NCI-H146 (cell line): Measurements from ENCODE around the gene TNP1.

Experiments used
- DNase-seq: peaks from one replicate; lab custom pipeline; 2025; lab: John Stamatoyannopoulos, UW

TNP1 gene

GRCh38 chr2:216859944-216860343 lies at the start of gene TNP1:
Gene TNP1, minus strand, starts transcription at chr2:216860064. Its CDS starts 30 bp downstream, at chr2:216860034.
- no peak for DNase-seq

GRCh38 chr2:216908300-216908699 lies 48.4 kb upstream of the TNP1 start:
- peak; percentile 72 for DNase-seq

- DNase-seq, result no peak
Observed at GRCh38 chr2:216905649-216906329, 45.9 kb upstream of the TNP1 start.

- DNase-seq, result no peak
Observed at GRCh38 chr2:216904974-216905373, 45.1 kb upstream of the TNP1 start.

GRCh38 chr2:216904554-216904953 lies 44.7 kb upstream of the TNP1 start:
- no peak for DNase-seq

- no peak for DNase-seq
Observed at GRCh38 chr2:216903470-216903869, 43.6 kb upstream of the TNP1 start.

- no peak for DNase-seq
Observed at GRCh38 chr2:216901273-216901672, 41.4 kb upstream of the TNP1 start.

- DNase-seq, result no peak
Observed at GRCh38 chr2:216900406-216900805, 40.5 kb upstream of the TNP1 start.

GRCh38 chr2:216897561-216898203 lies 37.8 kb upstream of the TNP1 start:
- DNase-seq, result no peak

- no peak for DNase-seq
Observed at GRCh38 chr2:216890138-216890537, 30.3 kb upstream of the TNP1 start.

- no peak for DNase-seq
Observed at GRCh38 chr2:216888887-216889622, 29.2 kb upstream of the TNP1 start.

- DNase-seq, result no peak
Observed at GRCh38 chr2:216888081-216888480, 28.2 kb upstream of the TNP1 start.

- no peak for DNase-seq
Observed at GRCh38 chr2:216887138-216887537, 27.3 kb upstream of the TNP1 start.

GRCh38 chr2:216885117-216885553 lies 25.3 kb upstream of the TNP1 start:
- DNase-seq, result no peak

- DNase-seq, result no peak
Observed at GRCh38 chr2:216884347-216884746, 24.5 kb upstream of the TNP1 start.

- DNase-seq, result no peak
Observed at GRCh38 chr2:216882876-216883275, 23.0 kb upstream of the TNP1 start.

GRCh38 chr2:216881411-216881810 lies 21.5 kb upstream of the TNP1 start:
- no peak for DNase-seq

GRCh38 chr2:216880509-216881184 lies 20.8 kb upstream of the TNP1 start:
- DNase-seq, result no peak

- no peak for DNase-seq
Observed at GRCh38 chr2:216879727-216880508, 20.1 kb upstream of the TNP1 start.

- no peak for DNase-seq
Observed at GRCh38 chr2:216878072-216878471, 18.2 kb upstream of the TNP1 start.

GRCh38 chr2:216877085-216877484 lies 17.2 kb upstream of the TNP1 start:
- no peak for DNase-seq

- DNase-seq, result no peak
Observed at GRCh38 chr2:216875862-216876261, 16.0 kb upstream of the TNP1 start.
